ENCODE measurements around the gene FKRP. TPM values are rescaled to one million over a fixed set of nuclear protein-coding genes. Genes with fewer than 3 reads are reported as not detected.

Gene FKRP
- total RNA-seq, 3 donors from 2014 or later (not counting 1 experiment from before 2014, with no cell fraction given): 19.1 to 23.3 (median 19.8) TPM

GRCh38 chr19:46787040-46787330, 41.1 kb downstream of the FKRP start:
- H3K36me3 Mint-ChIP-seq: no peaks in the 10 kb centered on the region
- H3K4me1 Mint-ChIP-seq: peaks cover 53 to 73% of the 10 kb centered on the region in 2 donors
- Histone ChIP-seq H3K4me3 (ENCODE audit: low read length) (peak overlapping the region; percentile 75), H3K9me3 (ENCODE audit: control insufficient read depth, insufficient read depth, low read length) (no peaks in the 10 kb centered on the region), H3K27ac (ENCODE audit: low read length) (peak overlapping the region; percentile 82), H3K4me1 (ENCODE audit: control insufficient read depth, insufficient read depth, low read length) (peaks cover 67% of the 10 kb centered on the region), H3K36me3 (ENCODE audit: control insufficient read depth, insufficient read depth, low read length) (peaks cover 10% of the 10 kb centered on the region), H3K27me3 (ENCODE audit: control insufficient read depth, insufficient read depth, low read length) (no peaks in the 10 kb centered on the region)
- H3K4me3 Mint-ChIP-seq: peak overlapping the region; percentile 95
- TF ChIP-seq CTCF (IDR thresholded peaks at IDR 0.05): no peak
- H3K27ac Mint-ChIP-seq: peak overlapping the region; percentile 92 to 99
- WGBS (ENCODE audit: insufficient coverage): 0% methylated on average over 5 of the region's 5 CpGs
- no peaks in the 10 kb centered on the region for H3K27me3 Mint-ChIP-seq (ENCODE audit: low read depth in 2 of 2)
- no peak for DNase-seq
- no peak for ATAC-seq
- no peaks in the 10 kb centered on the region for H3K9me3 Mint-ChIP-seq
- intact Hi-C loops (cut with micrococcal nuclease): no loop called here

GRCh38 chr19:46787331-46788261, 41.7 kb downstream of the FKRP start:
- Mint-ChIP-seq H3K9me3 (no peaks in the 10 kb centered on the region), H3K36me3 (no peaks in the 10 kb centered on the region), H3K27me3 (ENCODE audit: low read depth in 2 of 2) (no peaks in the 10 kb centered on the region), H3K4me3 (peak overlapping the region; percentile 95), H3K4me1 (peaks cover 55 to 73% of the 10 kb centered on the region in 2 donors), H3K27ac (peak overlapping the region; percentile 92 to 99)
- peak overlapping the region; percentile 75 for H3K4me3 ChIP-seq (ENCODE audit: low read length)
- peaks cover 69% of the 10 kb centered on the region for H3K4me1 ChIP-seq (ENCODE audit: control insufficient read depth, insufficient read depth, low read length)
- peak overlapping the region; percentile 82 for H3K27ac ChIP-seq (ENCODE audit: low read length)
- peaks cover 5% of the 10 kb centered on the region for H3K36me3 ChIP-seq (ENCODE audit: control insufficient read depth, insufficient read depth, low read length)
- ATAC-seq: peak in 2 of 3 donors; percentile 1 to 6
- H3K9me3 ChIP-seq (ENCODE audit: control insufficient read depth, insufficient read depth, low read length): no peaks in the 10 kb centered on the region
- H3K27me3 ChIP-seq (ENCODE audit: control insufficient read depth, insufficient read depth, low read length): no peaks in the 10 kb centered on the region
- under 1% methylated on average over 80 of the region's 80 CpGs for WGBS (ENCODE audit: insufficient coverage)
- peak; percentile 33 to 58 for DNase-seq
- no peak for TF ChIP-seq CTCF (IDR thresholded peaks at IDR 0.05)
- intact Hi-C loops (cut with micrococcal nuclease): no loop called here

GRCh38 chr19:46788262-46788967, 42.6 kb downstream of the FKRP start, which contains the start of gene SLC1A5:
SLC1A5 (minus strand) TSS chr19:46788594; CDS start chr19:46787965, 629 bp downstream.
- under 1% methylated on average over 46 of the region's 46 CpGs for WGBS (ENCODE audit: insufficient coverage)
- no peak for TF ChIP-seq CTCF (IDR thresholded peaks at IDR 0.05)
- peaks cover 53 to 68% of the 10 kb centered on the region in 2 donors for H3K4me1 Mint-ChIP-seq

More at GRCh38 chr19:46788262-46788967, 42.6 kb downstream of the FKRP start, which contains the start of gene SLC1A5:
- H3K9me3 ChIP-seq (ENCODE audit: control insufficient read depth, insufficient read depth, low read length): no peaks in the 10 kb centered on the region
- H3K36me3 ChIP-seq (ENCODE audit: control insufficient read depth, insufficient read depth, low read length): no peaks in the 10 kb centered on the region
- H3K4me3 Mint-ChIP-seq: peak within 1 kb of the TSS; percentile 95
- H3K36me3 Mint-ChIP-seq: no peaks in the 10 kb centered on the region
- ATAC-seq (peak; percentile 69 to 89 (median 84)), DNase-seq (peak; percentile 86 to 97)
- no peaks in the 10 kb centered on the region for H3K27me3 ChIP-seq (ENCODE audit: control insufficient read depth, insufficient read depth, low read length)
- peaks cover 65% of the 10 kb centered on the region for H3K4me1 ChIP-seq (ENCODE audit: control insufficient read depth, insufficient read depth, low read length)
- H3K27me3 Mint-ChIP-seq (ENCODE audit: low read depth in 2 of 2): no peaks in the 10 kb centered on the region
- H3K27ac Mint-ChIP-seq: peak within 1 kb of the TSS; percentile 92 to 99
- intact Hi-C loops (cut with micrococcal nuclease): no loop called here
- H3K4me3 ChIP-seq (ENCODE audit: low read length): peak within 1 kb of the TSS; percentile 75
- peak within 1 kb of the TSS; percentile 40 for H3K27ac ChIP-seq (ENCODE audit: low read length)
- H3K9me3 Mint-ChIP-seq: no peaks in the 10 kb centered on the region
